Keratinocyte (primary cell): ENCODE measurements around the gene GNG8.

Experiments
- EZH2 ChIP-seq: IDR thresholded peaks from one replicate; pipeline ENCODE4 v1.6.1; 2012; ENCODE audit warnings: inconsistent platforms, mild to moderate bottlenecking, low read length, moderate library complexity
- TF ChIP-seq, protein P1 (sequence below), 3 experiments: IDR thresholded peaks in 1 of 3; conservative IDR thresholded peaks in 1 of 3; optimal IDR thresholded peaks in 1 of 3; 2 replicates in 2 of 3; 3 replicates in 1 of 3; pipeline versions ENCODE3 to v1.5.1; 2011; ENCODE audit warnings: low read length in 3 of 3, mild to moderate bottlenecking in 3 of 3, moderate library complexity in 2 of 3, control low read depth in 1 of 3, inconsistent platforms in 1 of 3; ENCODE audit not compliant: insufficient read depth in 2 of 3; ENCODE audit errors: extremely low read depth in 1 of 3

DNA sequence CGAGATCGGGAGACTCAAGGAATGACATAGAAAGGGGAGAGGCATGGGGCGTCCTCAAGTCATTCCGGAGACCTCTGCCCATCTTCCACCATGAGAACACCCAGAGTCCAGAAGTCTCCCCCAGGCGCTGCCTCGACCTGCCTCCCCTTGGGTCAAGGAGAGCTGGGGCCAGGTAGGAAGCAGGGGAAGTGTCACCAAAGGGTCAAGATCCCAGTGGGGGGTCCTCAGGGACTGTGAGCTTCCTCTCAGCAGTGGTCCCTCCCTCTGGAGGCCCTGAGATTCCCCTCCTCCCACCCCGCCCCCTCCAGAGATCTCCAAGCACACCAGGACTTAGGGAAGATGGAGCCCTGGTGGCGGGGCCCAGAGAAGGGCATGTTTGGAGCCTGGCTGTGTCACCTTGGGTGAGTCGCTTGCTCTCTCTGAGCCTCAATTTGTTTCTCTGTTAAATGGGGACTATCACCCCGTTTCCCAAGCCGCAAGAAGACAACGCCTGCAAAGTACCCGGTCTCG, 24.1 kb upstream of the GNG8 start:
- TF ChIP-seq, protein P1, sequence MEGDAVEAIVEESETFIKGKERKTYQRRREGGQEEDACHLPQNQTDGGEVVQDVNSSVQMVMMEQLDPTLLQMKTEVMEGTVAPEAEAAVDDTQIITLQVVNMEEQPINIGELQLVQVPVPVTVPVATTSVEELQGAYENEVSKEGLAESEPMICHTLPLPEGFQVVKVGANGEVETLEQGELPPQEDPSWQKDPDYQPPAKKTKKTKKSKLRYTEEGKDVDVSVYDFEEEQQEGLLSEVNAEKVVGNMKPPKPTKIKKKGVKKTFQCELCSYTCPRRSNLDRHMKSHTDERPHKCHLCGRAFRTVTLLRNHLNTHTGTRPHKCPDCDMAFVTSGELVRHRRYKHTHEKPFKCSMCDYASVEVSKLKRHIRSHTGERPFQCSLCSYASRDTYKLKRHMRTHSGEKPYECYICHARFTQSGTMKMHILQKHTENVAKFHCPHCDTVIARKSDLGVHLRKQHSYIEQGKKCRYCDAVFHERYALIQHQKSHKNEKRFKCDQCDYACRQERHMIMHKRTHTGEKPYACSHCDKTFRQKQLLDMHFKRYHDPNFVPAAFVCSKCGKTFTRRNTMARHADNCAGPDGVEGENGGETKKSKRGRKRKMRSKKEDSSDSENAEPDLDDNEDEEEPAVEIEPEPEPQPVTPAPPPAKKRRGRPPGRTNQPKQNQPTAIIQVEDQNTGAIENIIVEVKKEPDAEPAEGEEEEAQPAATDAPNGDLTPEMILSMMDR (optimal IDR thresholded peaks at IDR 0.05 in 1 of 3, IDR thresholded peaks at IDR 0.05 in 1 of 3, conservative IDR thresholded peaks at IDR 0.05 in 1 of 3; ENCODE audit: extremely low read depth in 1 of 3, insufficient read depth in 2 of 3, low read length in 3 of 3): no peak
- peak; percentile 75 for TF ChIP-seq EZH2
